Measurements from ENCODE around the gene GSS. TPM values are rescaled to one million over a fixed set of nuclear protein-coding genes. Genes with fewer than 3 reads are reported as not detected.

The GSS gene
- total RNA-seq, 4 donors from 2014 or later, result 14.1 to 33.0 (median 23.8) TPM

- no peak for ATAC-seq
- TF ChIP-seq POLR2A (IDR thresholded peaks at IDR 0.05), result no peak
- TF ChIP-seq, protein P1, sequence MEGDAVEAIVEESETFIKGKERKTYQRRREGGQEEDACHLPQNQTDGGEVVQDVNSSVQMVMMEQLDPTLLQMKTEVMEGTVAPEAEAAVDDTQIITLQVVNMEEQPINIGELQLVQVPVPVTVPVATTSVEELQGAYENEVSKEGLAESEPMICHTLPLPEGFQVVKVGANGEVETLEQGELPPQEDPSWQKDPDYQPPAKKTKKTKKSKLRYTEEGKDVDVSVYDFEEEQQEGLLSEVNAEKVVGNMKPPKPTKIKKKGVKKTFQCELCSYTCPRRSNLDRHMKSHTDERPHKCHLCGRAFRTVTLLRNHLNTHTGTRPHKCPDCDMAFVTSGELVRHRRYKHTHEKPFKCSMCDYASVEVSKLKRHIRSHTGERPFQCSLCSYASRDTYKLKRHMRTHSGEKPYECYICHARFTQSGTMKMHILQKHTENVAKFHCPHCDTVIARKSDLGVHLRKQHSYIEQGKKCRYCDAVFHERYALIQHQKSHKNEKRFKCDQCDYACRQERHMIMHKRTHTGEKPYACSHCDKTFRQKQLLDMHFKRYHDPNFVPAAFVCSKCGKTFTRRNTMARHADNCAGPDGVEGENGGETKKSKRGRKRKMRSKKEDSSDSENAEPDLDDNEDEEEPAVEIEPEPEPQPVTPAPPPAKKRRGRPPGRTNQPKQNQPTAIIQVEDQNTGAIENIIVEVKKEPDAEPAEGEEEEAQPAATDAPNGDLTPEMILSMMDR (IDR thresholded peaks at IDR 0.05 in 4 of 5, conservative IDR thresholded peaks at IDR 0.05 in 1 of 5), result no peak
- in situ Hi-C loops (cut with MboI; ENCODE audit: low sequenced_read_pairs in 4 of 4), result no loop called here
- peak overlapping the region; percentile 58 to 86 (median 63) for H3K27ac ChIP-seq
- no peaks in the 10 kb centered on the region for H3K36me3 ChIP-seq
- DNase-seq, result no peak
- intact Hi-C loops (cut with DNase I; ENCODE audit: low total_unique reads), result no loop called here
- no peaks in the 10 kb centered on the region for H3K9me3 ChIP-seq
- H3K27me3 ChIP-seq, result no peaks in the 10 kb centered on the region
- H3K4me3 ChIP-seq, result no peak overlapping the region
- H3K4me1 ChIP-seq, result peaks cover 66 to 74% of the 10 kb centered on the region in 2 donors
These were observed 60.1 kb downstream of the GSS start for GRCh38 chr20:34895465-34895864.

GRCh38 chr20:34894723-34895122 lies 60.9 kb downstream of the GSS start:
- no peaks in the 10 kb centered on the region for H3K36me3 ChIP-seq
- no peaks in the 10 kb centered on the region for H3K27me3 ChIP-seq
- H3K27ac ChIP-seq, result peak overlapping the region in 3 of 4 donors; percentile 31 to 86 (median 59)
- DNase-seq (no peak), ATAC-seq (no peak)
- TF ChIP-seq, protein P1 (IDR thresholded peaks at IDR 0.05 in 4 of 5, conservative IDR thresholded peaks at IDR 0.05 in 1 of 5), result no peak
- no peak for TF ChIP-seq POLR2A (IDR thresholded peaks at IDR 0.05)
- intact Hi-C loops (cut with DNase I; ENCODE audit: low total_unique reads) (no loop called here), in situ Hi-C loops (cut with MboI; ENCODE audit: low sequenced_read_pairs in 4 of 4) (no loop called here)
- H3K9me3 ChIP-seq, result no peaks in the 10 kb centered on the region
- peaks cover 68 to 75% of the 10 kb centered on the region in 2 donors for H3K4me1 ChIP-seq
- no peak overlapping the region for H3K4me3 ChIP-seq

GRCh38 chr20:34892671-34893070 lies 62.9 kb downstream of the GSS start:
- Histone ChIP-seq H3K36me3 (no peaks in the 10 kb centered on the region), H3K4me3 (no peak overlapping the region), H3K9me3 (no peaks in the 10 kb centered on the region), H3K27ac (peak overlapping the region; percentile 69 to 86 (median 74)), H3K27me3 (no peaks in the 10 kb centered on the region), H3K4me1 (peaks cover 69 to 78% of the 10 kb centered on the region in 2 donors)
- ATAC-seq, result no peak
- TF ChIP-seq POLR2A (IDR thresholded peaks at IDR 0.05), result no peak
- TF ChIP-seq, protein P1 (IDR thresholded peaks at IDR 0.05 in 4 of 5, conservative IDR thresholded peaks at IDR 0.05 in 1 of 5), result no peak
- intact Hi-C loops (cut with DNase I; ENCODE audit: low total_unique reads), result no loop called here
- in situ Hi-C loops (cut with MboI; ENCODE audit: low sequenced_read_pairs in 4 of 4), result no loop called here
- DNase-seq, result no peak

GRCh38 chr20:34891166-34892062 lies 64.2 kb downstream of the GSS start:
- no peaks in the 10 kb centered on the region for H3K27me3 ChIP-seq
- TF ChIP-seq, protein P1 (IDR thresholded peaks at IDR 0.05 in 4 of 5, conservative IDR thresholded peaks at IDR 0.05 in 1 of 5), result no peak
- TF ChIP-seq POLR2A (IDR thresholded peaks at IDR 0.05), result no peak
- peak overlapping the region; percentile 69 to 86 (median 74) for H3K27ac ChIP-seq
- ATAC-seq (peak; percentile 50 to 65), DNase-seq (no peak)
- in situ Hi-C loops (cut with MboI; ENCODE audit: low sequenced_read_pairs in 4 of 4) (no loop called here), intact Hi-C loops (cut with DNase I; ENCODE audit: low total_unique reads) (no loop called here)
- H3K36me3 ChIP-seq, result peaks cover 0 to 4% of the 10 kb centered on the region in 2 donors
- peaks cover 69 to 73% of the 10 kb centered on the region in 2 donors for H3K4me1 ChIP-seq
- no peaks in the 10 kb centered on the region for H3K9me3 ChIP-seq
- no peak overlapping the region for H3K4me3 ChIP-seq
